Hindlimb muscle (tissue), 1 donor: ENCODE data around the gene KIF26B. TPM values are rescaled to one million over a fixed set of nuclear protein-coding genes. Genes with fewer than 3 reads are reported as not detected.

Experiments used
- DNase-seq: peaks from one replicate; pipeline ENCODE4 v3.0.0-alpha.2; 2013
- polyA plus RNA-seq: library from polyadenylated mRNA; unstranded; fragments of 120-200 nt; gene quantifications from one replicate; pipeline ENCODE4 v1.2.1, GENCODE V29; 2013; ENCODE audit not compliant: insufficient read length

KIF26B gene
- polyA plus RNA-seq, 1 donor = 0.99 TPM

DNA sequence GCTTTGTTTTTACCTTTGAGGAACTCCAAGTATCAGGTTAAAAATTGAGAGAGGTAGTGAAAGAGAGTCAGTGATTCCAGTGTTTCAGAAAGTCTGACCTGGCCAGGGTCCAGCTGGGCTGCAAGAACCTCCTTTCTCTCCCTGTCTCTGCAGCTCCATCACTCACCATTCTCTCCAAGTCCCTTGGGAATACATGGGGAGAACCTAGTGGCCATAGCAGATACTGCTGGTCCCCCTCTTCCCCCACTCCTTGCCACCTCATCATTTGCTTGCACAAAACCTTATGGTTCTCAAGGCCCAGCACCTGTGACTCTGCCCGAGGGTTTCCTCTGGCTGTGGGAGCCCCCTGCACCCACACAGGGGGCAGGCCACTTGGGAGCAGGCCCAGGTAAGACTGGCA is 279.5 kb downstream of the KIF26B start:
- DNase-seq = no peak

DNA sequence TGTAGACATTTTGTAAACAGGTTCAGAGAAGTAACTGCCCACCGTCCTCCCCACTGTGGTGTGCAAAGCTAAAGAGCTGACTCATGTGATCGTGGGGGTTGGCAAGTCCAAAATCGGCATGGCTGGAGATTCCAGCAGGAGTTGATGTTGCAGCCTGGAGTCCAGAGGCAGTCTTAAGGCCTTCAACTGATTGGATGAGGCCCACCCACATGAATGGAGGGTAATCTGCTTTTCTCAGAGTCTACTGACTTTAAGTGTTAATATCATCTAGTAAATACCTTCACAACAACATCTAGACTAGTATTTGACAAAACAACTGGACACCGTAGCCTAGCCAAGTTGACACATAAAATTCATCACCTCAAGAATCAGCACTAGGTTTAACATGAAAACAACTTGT is 281.6 kb downstream of the KIF26B start:
- DNase-seq = no peak

- no peak for DNase-seq
These were observed 282.7 kb downstream of the KIF26B start for GRCh38 chr1:245437369-245438062.

DNA sequence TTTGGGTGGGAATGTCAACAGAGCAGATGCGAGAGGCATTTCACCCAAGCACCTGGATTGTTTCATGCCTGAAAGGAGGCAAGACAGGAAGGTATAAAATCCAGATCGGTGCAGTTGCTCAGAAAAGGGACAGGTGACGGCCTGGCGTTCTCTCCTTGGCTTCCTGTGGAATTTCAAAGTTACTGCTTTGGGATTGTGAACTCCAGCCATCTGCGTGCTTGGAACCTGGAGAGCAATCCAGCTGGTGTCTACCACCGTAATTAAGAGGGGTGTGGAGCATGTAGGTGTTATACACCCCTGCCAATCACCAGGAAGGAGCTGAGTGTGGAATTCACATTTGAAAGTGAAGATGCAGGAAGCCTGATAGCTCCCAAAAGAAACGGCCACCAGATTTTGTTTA is 286.1 kb downstream of the KIF26B start:
- DNase-seq = no peak

GRCh38 chr1:245441689-245442088 is 286.9 kb downstream of the KIF26B start:
- DNase-seq = peak; percentile 56

GRCh38 chr1:245444147-245444828 is 289.5 kb downstream of the KIF26B start:
- DNase-seq = no peak

- no peak for DNase-seq
These were observed 290.2 kb downstream of the KIF26B start for GRCh38 chr1:245444945-245445344.

DNA sequence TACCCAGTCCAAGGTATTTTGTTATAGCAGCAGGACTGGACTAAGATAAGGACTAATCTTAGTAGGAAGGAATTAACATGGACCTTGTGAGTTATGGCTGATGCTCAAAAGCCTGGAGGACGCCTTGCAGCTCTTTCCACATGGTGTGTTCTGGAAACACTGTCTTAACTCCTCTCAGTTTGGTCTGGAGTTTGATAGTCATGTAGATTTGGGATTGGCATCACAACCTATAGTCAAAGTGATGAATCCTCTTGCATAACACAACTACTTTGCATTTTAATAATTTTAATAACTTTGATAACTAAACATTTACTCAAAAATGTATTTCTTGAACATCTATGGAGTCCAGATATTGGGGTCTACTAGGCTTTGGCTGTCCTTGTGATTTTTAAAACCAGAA is 293.7 kb downstream of the KIF26B start:
- no peak for DNase-seq

- DNase-seq = no peak
These were observed 294.2 kb downstream of the KIF26B start for GRCh38 chr1:245448975-245449431.

GRCh38 chr1:245453541-245453940 is 298.8 kb downstream of the KIF26B start:
- DNase-seq = no peak

- DNase-seq = no peak
These were observed 299.3 kb downstream of the KIF26B start for GRCh38 chr1:245454051-245454450.

GRCh38 chr1:245457562-245457961 is 302.8 kb downstream of the KIF26B start:
- no peak for DNase-seq

GRCh38 chr1:245458234-245458633 is 303.4 kb downstream of the KIF26B start:
- peak; percentile 29 for DNase-seq

DNA sequence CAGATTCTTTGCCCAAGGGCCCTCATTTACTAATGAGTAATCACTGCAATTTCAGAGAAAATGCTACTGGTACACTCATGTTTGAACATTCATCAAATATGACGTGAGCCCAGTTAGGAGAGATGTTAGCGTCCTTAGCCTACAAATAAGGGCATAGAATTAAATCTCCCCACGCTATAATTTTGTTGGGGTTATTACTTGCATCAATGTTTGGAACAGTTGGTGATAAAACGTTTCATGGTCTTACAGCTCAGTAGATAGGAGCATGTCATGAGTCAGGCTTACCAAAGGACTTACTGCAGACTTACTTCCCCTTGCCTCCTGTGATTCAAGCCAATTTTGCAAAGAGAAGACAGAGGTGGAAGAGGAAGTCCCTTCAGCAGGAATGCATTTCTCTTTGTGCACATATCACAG is 304.0 kb downstream of the KIF26B start:
- no peak for DNase-seq

- no peak for DNase-seq
These were observed 304.8 kb downstream of the KIF26B start for GRCh38 chr1:245459621-245460020.

GRCh38 chr1:245461681-245462080 is 306.9 kb downstream of the KIF26B start:
- no peak for DNase-seq

DNA sequence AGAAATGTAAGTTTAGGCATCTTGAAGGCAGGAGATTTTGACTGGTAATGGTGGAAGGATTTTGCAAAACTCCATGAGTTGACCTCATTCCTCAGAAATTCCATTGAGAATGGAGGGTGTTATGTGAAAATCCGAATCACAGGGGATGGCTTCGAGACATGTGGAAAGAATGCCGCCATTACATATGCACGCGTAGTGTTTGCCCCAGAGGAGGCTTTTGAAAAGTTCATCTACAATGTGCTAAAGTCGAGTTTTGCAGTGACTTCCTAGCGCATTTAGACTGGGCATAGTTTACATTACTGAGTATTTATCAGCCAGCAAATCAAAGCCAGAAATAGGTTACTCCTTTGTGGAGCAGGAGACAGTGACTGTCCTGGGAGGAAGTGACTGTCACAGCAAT is 307.4 kb downstream of the KIF26B start:
- no peak for DNase-seq

- no peak for DNase-seq
These were observed 308.8 kb downstream of the KIF26B start for GRCh38 chr1:245463392-245464165.

- DNase-seq = no peak
These were observed 309.5 kb downstream of the KIF26B start for GRCh38 chr1:245464290-245464689.

DNA sequence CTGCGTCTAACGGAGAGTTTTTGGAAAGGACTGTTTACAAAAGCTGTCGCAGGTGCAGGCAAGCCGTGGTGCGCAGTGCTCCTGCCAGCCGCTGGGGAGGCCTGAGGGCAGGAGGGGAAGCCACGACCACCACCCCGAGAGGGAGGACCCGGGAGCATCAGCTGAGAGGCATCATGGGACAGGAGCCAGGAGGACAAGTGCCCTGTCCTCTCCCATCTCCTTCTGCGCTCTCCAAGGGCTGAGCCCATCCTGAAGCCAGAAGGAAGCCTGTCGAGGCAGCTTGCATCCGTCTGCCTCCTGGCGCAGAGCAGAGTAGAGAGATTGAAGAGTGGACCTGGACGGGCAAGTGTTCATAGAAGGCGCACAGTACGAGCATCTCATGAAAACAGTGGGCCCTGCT is 310.9 kb downstream of the KIF26B start:
- DNase-seq = no peak

DNA sequence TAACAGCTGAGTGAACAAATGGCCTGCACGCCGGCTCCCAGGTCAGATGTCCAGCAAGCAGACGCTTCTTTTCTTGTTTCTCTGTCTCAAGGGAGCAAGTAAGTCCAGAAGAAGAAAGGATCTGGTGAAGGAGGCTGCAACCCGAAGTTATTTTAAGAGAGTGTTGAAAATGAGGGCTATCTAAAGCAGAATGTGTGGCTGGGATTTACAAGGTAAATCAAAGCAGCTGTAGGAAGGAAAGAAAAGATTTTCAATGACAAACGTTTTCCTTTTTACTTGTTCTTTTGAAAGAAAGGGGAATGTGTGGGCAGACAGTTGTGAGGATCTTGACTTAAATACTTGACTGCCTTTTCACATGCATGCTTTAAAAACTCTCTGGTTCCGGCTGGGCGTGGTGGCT is 311.5 kb downstream of the KIF26B start:
- DNase-seq = no peak

DNA sequence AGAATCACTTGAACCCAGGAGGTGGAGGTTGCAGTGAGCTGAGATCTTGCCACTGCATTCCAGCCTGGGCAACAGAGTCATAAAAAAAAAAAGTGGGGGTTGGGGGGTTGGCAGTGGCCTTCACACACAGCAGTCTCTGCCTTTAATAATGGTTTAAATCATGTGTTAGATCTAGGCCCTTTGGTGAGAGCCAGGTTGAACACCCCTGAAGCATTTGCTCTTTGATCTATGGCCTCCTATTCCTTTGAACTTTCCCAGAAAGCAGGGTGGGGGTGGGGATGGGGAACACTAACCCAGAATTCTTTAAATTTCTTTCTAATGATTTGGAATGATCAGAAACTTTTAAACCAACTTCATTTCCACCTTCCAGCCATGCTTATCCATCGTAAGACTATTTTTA is 313.0 kb downstream of the KIF26B start:
- DNase-seq = no peak

DNA sequence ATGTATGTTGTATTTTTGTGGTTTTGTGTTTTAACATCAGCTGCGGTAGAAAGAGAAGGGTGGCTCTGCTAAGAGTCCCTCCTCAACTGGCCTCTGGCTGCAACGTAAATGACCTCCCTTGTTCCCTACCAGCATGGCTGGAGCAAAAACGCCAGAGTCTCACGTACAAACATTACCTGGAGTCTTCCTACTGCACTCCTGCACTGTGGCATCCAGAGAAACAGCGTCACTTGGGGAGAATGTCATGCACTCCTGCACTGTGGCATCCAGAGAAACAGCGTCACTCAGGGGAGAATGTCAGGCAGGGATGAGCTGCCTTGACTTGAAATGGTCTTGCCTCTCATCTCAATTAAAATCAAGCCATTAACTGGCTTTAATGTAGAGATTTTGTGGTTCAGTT is 314.2 kb downstream of the KIF26B start:
- no peak for DNase-seq

- DNase-seq = no peak
These were observed 314.9 kb downstream of the KIF26B start for GRCh38 chr1:245469734-245470133.
